Measurements from ENCODE around the gene SHLD3. TPM values are rescaled to one million over a fixed set of nuclear protein-coding genes. Genes with fewer than 3 reads are reported as not detected.

SHLD3 gene
- total RNA-seq, 1 donor from 2014 or later = 3.8 TPM

DNA sequence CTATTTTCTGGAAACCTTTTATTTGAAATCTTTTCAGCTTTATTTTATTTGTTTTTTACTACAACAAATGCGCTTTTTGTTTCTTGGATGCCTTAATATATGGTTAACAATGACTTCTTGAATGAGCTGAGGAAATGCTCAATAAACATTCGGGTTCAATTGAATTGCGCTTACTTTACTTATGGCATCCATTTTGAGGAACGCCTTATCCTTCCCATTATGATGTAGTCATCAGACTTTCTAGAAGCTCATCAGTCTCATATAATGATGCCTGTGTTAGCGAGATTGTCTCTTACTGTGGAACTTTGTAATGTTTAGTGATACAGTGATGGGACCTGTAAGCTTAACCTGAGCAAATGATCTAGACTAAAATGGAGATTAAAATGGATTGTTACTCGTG is 916 bp downstream of the SHLD3 start:
- H3K27me3 Mint-ChIP-seq (ENCODE audit: unreplicated experiment) = no peaks in the 10 kb centered on the region
- peak overlapping the region; percentile 80 for H3K27ac Mint-ChIP-seq (ENCODE audit: unreplicated experiment)
- peaks cover 31% of the 10 kb centered on the region for H3K4me1 Mint-ChIP-seq (ENCODE audit: unreplicated experiment)
- peak overlapping the region; percentile 99 for H3K4me3 Mint-ChIP-seq (ENCODE audit: unreplicated experiment)
- DNase-seq (ENCODE audit: extremely low spot score, unreplicated experiment) = no peak
- TF ChIP-seq CTCF (IDR thresholded peaks at IDR 0.05) = no peak
- peaks cover 12% of the 10 kb centered on the region for H3K36me3 Mint-ChIP-seq (ENCODE audit: unreplicated experiment)
- H3K9me3 Mint-ChIP-seq (ENCODE audit: unreplicated experiment) = no peaks in the 10 kb centered on the region

- TF ChIP-seq CTCF (IDR thresholded peaks at IDR 0.05) = no peak
- no peak overlapping the region for H3K4me3 Mint-ChIP-seq (ENCODE audit: unreplicated experiment)
- H3K27ac Mint-ChIP-seq (ENCODE audit: unreplicated experiment) = no peak overlapping the region
- no peaks in the 10 kb centered on the region for H3K9me3 Mint-ChIP-seq (ENCODE audit: unreplicated experiment)
- peaks cover 9% of the 10 kb centered on the region for H3K4me1 Mint-ChIP-seq (ENCODE audit: unreplicated experiment)
- no peaks in the 10 kb centered on the region for H3K27me3 Mint-ChIP-seq (ENCODE audit: unreplicated experiment)
- H3K36me3 Mint-ChIP-seq (ENCODE audit: unreplicated experiment) = peaks cover 18% of the 10 kb centered on the region
- DNase-seq (ENCODE audit: extremely low spot score, unreplicated experiment) = no peak
These were observed 6.2 kb downstream of the SHLD3 start for GRCh38 chr5:65630981-65631380.

DNA sequence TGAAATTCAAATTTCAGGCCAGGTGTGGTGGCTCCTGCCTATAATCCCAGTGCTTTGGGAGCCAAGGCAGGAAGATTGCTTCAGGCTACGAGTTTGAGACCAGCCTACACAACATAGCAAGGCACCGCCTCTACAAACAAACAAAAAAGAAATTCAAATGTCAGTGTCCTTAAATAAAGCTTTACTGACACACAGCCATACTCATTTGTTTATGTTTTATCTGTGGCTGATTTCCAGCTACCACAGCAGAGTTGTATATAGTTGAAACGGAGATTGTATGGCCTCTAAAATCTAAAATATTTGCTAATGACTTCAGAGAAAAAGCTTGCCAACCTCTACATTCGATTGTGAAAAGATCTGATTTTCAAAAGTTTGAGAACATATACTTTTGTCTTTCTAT is 15.4 kb downstream of the SHLD3 start:
- Mint-ChIP-seq H3K27ac (ENCODE audit: unreplicated experiment) (no peak overlapping the region), H3K9me3 (ENCODE audit: unreplicated experiment) (no peaks in the 10 kb centered on the region), H3K4me3 (ENCODE audit: unreplicated experiment) (no peak overlapping the region), H3K4me1 (ENCODE audit: unreplicated experiment) (no peaks in the 10 kb centered on the region), H3K27me3 (ENCODE audit: unreplicated experiment) (no peaks in the 10 kb centered on the region), H3K36me3 (ENCODE audit: unreplicated experiment) (peaks cover 30% of the 10 kb centered on the region)
- TF ChIP-seq CTCF (IDR thresholded peaks at IDR 0.05) = no peak
- DNase-seq (ENCODE audit: extremely low spot score, unreplicated experiment) = no peak

- no peak for TF ChIP-seq CTCF (IDR thresholded peaks at IDR 0.05)
- DNase-seq (ENCODE audit: extremely low spot score, unreplicated experiment) = no peak
- peaks cover 16% of the 10 kb centered on the region for H3K36me3 Mint-ChIP-seq (ENCODE audit: unreplicated experiment)
- no peaks in the 10 kb centered on the region for H3K4me1 Mint-ChIP-seq (ENCODE audit: unreplicated experiment)
- no peaks in the 10 kb centered on the region for H3K9me3 Mint-ChIP-seq (ENCODE audit: unreplicated experiment)
- no peak overlapping the region for H3K4me3 Mint-ChIP-seq (ENCODE audit: unreplicated experiment)
- H3K27me3 Mint-ChIP-seq (ENCODE audit: unreplicated experiment) = no peaks in the 10 kb centered on the region
- H3K27ac Mint-ChIP-seq (ENCODE audit: unreplicated experiment) = no peak overlapping the region
These were observed 22.1 kb downstream of the SHLD3 start for GRCh38 chr5:65646938-65647337.

GRCh38 chr5:65647941-65648340 is 23.1 kb downstream of the SHLD3 start:
- DNase-seq (ENCODE audit: extremely low spot score, unreplicated experiment) = no peak
- Mint-ChIP-seq H3K4me3 (ENCODE audit: unreplicated experiment) (no peak overlapping the region), H3K4me1 (ENCODE audit: unreplicated experiment) (no peaks in the 10 kb centered on the region), H3K27me3 (ENCODE audit: unreplicated experiment) (no peaks in the 10 kb centered on the region), H3K36me3 (ENCODE audit: unreplicated experiment) (peaks cover 15% of the 10 kb centered on the region), H3K9me3 (ENCODE audit: unreplicated experiment) (no peaks in the 10 kb centered on the region), H3K27ac (ENCODE audit: unreplicated experiment) (no peak overlapping the region)
- TF ChIP-seq CTCF (IDR thresholded peaks at IDR 0.05) = no peak

Measured in osteocyte (in vitro differentiated cells).